K562 (cell line): ENCODE results near the gene P2RY6. TPM values are rescaled to one million over a fixed set of nuclear protein-coding genes. Genes with fewer than 3 reads are reported as not detected.

ENCODE experiments used
- ATAC-seq: fragments of 200-7000 bp; cut with Tn5 transposase; 3 replicates; pipeline ENCODE4 v1.9.1; 2020; ENCODE audit warnings: moderate library complexity
- BruUV-seq: library from RNA; stranded (reverse); fragments of 400-500 nt; replicated peaks from 2 replicates; lab custom pipeline; 2021; lab: Mats Ljungman, UMichigan
- CTCF ChIA-PET: fragments of 300-600 bp; formaldehyde crosslinking; extraction: SDS; loops from one replicate; lab custom pipeline; 2021; ENCODE audit warnings: low intra/inter-chr PET ratio; lab: Yijun Ruan, JAX
- POLR2A ChIA-PET: fragments of 300-600, 350-650 bp; sonication (Branson Sonifier 250); formaldehyde crosslinking; extraction: SDS; loops from one replicate; lab custom pipeline; 2021; ENCODE audit warnings: antibody characterized with exemption, inconsistent platforms; lab: Yijun Ruan, JAX
- DNase-seq, 4 experiments: peaks; one replicate each; pipeline versions ENCODE4 v3.0.0 to v3.0.0-alpha.2; 2011 to 2018; ENCODE audit warnings: low spot score in 3 of 4, mixed read lengths in 3 of 4; ENCODE audit errors: extremely low read depth in 1 of 4
- FAIRE-seq: peaks from 2 replicates; lab custom pipeline; 2011; peaks lifted over from hg19 to GRCh38; lab: Jason Lieb, UNC
- H2AFZ ChIP-seq: 2 replicates; pipeline ENCODE4 v1.6.0; 2011; ENCODE audit warnings: low read depth, low read length, control low read depth, inconsistent platforms
- H3K27ac ChIP-seq: fragments of 200-600 bp; 3 replicates; pipeline ENCODE4 v1.8.0; 2011; ENCODE audit warnings: low read depth, mild to moderate bottlenecking, control low read depth, inconsistent platforms, low read length, moderate library complexity, mixed read lengths; ENCODE audit errors: extremely low read depth
- H3K27me3 ChIP-seq, 2 experiments: fragments of 300-600 bp in 1 of 2; 2 replicates in 1 of 2; 3 replicates in 1 of 2; pipeline versions ENCODE4 v1.6.0 to v1.8.0; 2011; ENCODE audit warnings: inconsistent platforms in 2 of 2, low read length in 2 of 2, mild to moderate bottlenecking in 1 of 2, mixed read lengths in 1 of 2, moderate library complexity in 1 of 2; ENCODE audit not compliant: control insufficient read depth in 2 of 2, insufficient read depth in 2 of 2
- H3K36me3 ChIP-seq: fragments of 300-600 bp; 3 replicates; pipeline ENCODE4 v1.8.0; 2011; ENCODE audit warnings: mild to moderate bottlenecking, low read length, inconsistent platforms; ENCODE audit not compliant: control insufficient read depth, insufficient read depth
- H3K4me1 ChIP-seq, 2 experiments: fragments of 200-600 bp in 1 of 2; replicated peaks in 1 of 2; 2 replicates in 1 of 2; 3 replicates in 1 of 2; pipeline versions ENCODE4 v1.5.1 to v1.8.0; 2011; ENCODE audit warnings: inconsistent platforms in 2 of 2, low read length in 2 of 2, mild to moderate bottlenecking in 1 of 2, mixed read lengths in 1 of 2, moderate library complexity in 1 of 2; ENCODE audit not compliant: control insufficient read depth in 2 of 2, insufficient read depth in 2 of 2
- H3K4me2 ChIP-seq: 2 replicates; pipeline ENCODE4 v1.6.1; 2011; ENCODE audit warnings: low read length, control low read depth, inconsistent platforms, mixed read lengths; ENCODE audit not compliant: insufficient read depth
- H3K4me3 ChIP-seq: fragments of 200-600 bp; sonication (generic), shearing (Covaris generic); 2 replicates; pipeline ENCODE4 v1.5.1; 2016; ENCODE audit warnings: control low read depth, inconsistent platforms
- H3K79me2 ChIP-seq: fragments of 200-600 bp; 3 replicates; pipeline ENCODE4 v1.8.0; 2011; ENCODE audit warnings: low read length, inconsistent platforms; ENCODE audit not compliant: control insufficient read depth, insufficient read depth
- H3K9ac ChIP-seq, 2 experiments: 2 replicates each; pipeline versions ENCODE4 v1.6.0 to v1.6.1; 2011; ENCODE audit warnings: low read depth in 2 of 2, low read length in 2 of 2, control low read depth in 1 of 2, inconsistent platforms in 1 of 2, mild to moderate bottlenecking in 1 of 2, mixed read lengths in 1 of 2; ENCODE audit not compliant: insufficient read depth in 1 of 2
- H3K9me1 ChIP-seq: one replicate; pipeline ENCODE4 v1.6.0; 2011; ENCODE audit warnings: inconsistent platforms, mild to moderate bottlenecking, low read length, moderate library complexity; ENCODE audit not compliant: control insufficient read depth, insufficient read depth
- H3K9me3 ChIP-seq: replicated peaks from 2 replicates; pipeline ENCODE4 v1.5.1; 2011; ENCODE audit warnings: low read depth, low read length, inconsistent platforms; ENCODE audit not compliant: control insufficient read depth, insufficient read depth
- H4K20me1 ChIP-seq: replicated peaks from 2 replicates; pipeline ENCODE4 v1.6.1; 2011; ENCODE audit warnings: low read length, inconsistent platforms, mixed read lengths; ENCODE audit not compliant: control insufficient read depth, insufficient read depth
- POLR2G ChIP-seq: fragments of 200-400 bp; formaldehyde crosslinking; IDR thresholded peaks from 2 replicates; pipeline ENCODE4 v1.6.1; 2017; ENCODE audit warnings: low read depth, mild to moderate bottlenecking, antibody characterized with exemption, low read length, moderate library complexity
- RBM25 ChIP-seq: fragments of 200-400 bp; formaldehyde crosslinking; IDR thresholded peaks from 2 replicates; pipeline ENCODE4 v1.6.1; 2018; ENCODE audit warnings: low read length, low read depth, moderate library complexity; ENCODE audit not compliant: severe bottlenecking
- TGIF2 ChIP-seq: sonication (generic); formaldehyde crosslinking; IDR thresholded peaks from 2 replicates; pipeline ENCODE4 v1.8.1; 2022; ENCODE audit warnings: mild to moderate bottlenecking, missing genetic modification reagents, moderate library complexity
- ZFP36 ChIP-seq: fragments of 150-350 bp; IDR thresholded peaks from 2 replicates; pipeline ENCODE4 v1.6.1; 2018; ENCODE audit warnings: low read length, low read depth; ENCODE audit not compliant: partially characterized antibody
- WGBS: fragments of 100-300 bp; shearing (Covaris generic); methylation state at CpG from one replicate; pipeline ENCODE4 v1.1.6; 2016; ENCODE audit warnings: low coverage, mixed read lengths; ENCODE audit not compliant: insufficient coverage; ENCODE audit errors: missing lambda C conversion rate; 5-methylcytosine and 5-hydroxymethylcytosine counted together
- in situ Hi-C: fragments of 300-500 bp; cut with MboI; formaldehyde crosslinking; loops from 4 replicates; pipeline ENCODE4 v1.15.0; 2018; ENCODE audit warnings: inconsistent platforms, mixed read lengths
- intact Hi-C: fragments of 100-400 bp; cut with micrococcal nuclease; formaldehyde crosslinking; loops from 2 replicates; pipeline ENCODE4 v1.14.2; 2022
- polyA plus RNA-seq, 8 experiments: library from polyadenylated mRNA; depleted of rRNA in 4 of 8; stranded (reverse) in 5 of 8; unstranded in 3 of 8; fragments of >200 nt; fragmentation: Nextera tagmentation in 2 of 8; fragmentation: Illumina TruSeq in 1 of 8; extraction: Ambion mirVana in 2 of 8; extraction: Trizol in 1 of 8; gene quantifications; 2 replicates each; pipeline versions ENCODE4 v1.2.1 to v1.2.3, GENCODE V29; 2011 to 2014; ENCODE audit warnings: inconsistent platforms in 1 of 8, missing spikeins in 1 of 8
- total RNA-seq, 7 experiments: library from RNA; depleted of rRNA in 6 of 7; stranded (reverse); fragments of >200 nt in 6 of 7; fragmentation: Illumina TruSeq in 2 of 7; extraction: Trizol in 2 of 7; gene quantifications; 2 replicates each; pipeline versions ENCODE4 v1.2.1 to v1.2.3, GENCODE V29; 2011 to 2021; ENCODE audit warnings: low replicate concordance in 1 of 7

P2RY6 gene
- total and polyA plus RNA-seq, 9 of the 15 experiments (the other 6 are each of a cell fraction or from before 2014, with no cell fraction given): not detected

DNA sequence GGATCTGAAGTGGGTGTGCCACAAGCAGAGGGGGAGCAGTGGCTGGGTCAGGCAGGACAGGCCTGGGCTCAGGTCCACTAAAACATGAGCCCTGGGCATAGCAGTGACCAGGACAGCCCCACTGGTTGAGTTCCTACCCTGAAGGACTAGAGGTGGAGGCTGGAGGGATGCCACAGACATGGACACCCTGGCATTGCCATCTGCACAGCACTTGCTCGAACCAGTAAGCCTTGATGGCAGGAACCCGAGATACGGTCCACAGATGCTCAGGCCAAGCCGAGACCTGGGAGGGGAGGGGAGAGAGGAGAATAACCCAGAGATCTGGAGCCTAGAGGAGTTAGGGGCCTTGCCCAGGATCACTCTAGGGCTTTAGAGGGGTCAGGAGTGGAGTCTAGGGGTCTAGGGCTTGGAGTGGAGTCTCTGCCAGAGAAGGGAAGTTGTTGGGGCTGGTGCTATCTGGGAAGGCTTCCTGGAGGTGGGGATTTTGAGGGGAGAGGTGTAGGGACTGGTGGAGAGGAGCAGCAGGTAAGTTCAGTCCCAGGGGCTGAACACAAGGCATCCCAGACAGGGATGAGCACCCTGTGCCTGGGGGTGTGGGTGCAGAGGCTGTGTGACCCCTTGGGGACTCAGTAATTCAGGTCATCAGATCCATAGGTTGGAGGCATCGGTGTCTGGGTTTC is 73.5 kb downstream of the P2RY6 start:
- H3K27ac ChIP-seq: no peak overlapping the region
- H3K4me3 ChIP-seq: no peak overlapping the region
- no peak overlapping the region for H2AFZ ChIP-seq
- H3K9ac ChIP-seq: no peak overlapping the region
- in situ Hi-C loops (no loop called here), intact Hi-C loops (no loop called here)
- DNase-seq: no peak
- CTCF ChIA-PET: no interaction called here
- TF ChIP-seq ZFP36: peak; percentile 84
- no peak for TF ChIP-seq POLR2G
- no peaks in the 10 kb centered on the region for H4K20me1 ChIP-seq
- WGBS: 6% methylated on average over 4 of the region's 5 CpGs
- no peak for ATAC-seq
- H3K9me3 ChIP-seq: no peaks in the 10 kb centered on the region
- no peak for FAIRE-seq
- H3K79me2 ChIP-seq: no peaks in the 10 kb centered on the region
- H3K9me1 ChIP-seq: no peaks in the 10 kb centered on the region
- POLR2A ChIA-PET: no interaction called here
- H3K4me2 ChIP-seq: no peak overlapping the region
- BruUV-seq: no TSS peak
- peaks cover 0 to 30% of the 10 kb centered on the region in 2 experiments; a peak in 3 of 5 replicates for H3K27me3 ChIP-seq
- H3K36me3 ChIP-seq: no peaks in the 10 kb centered on the region
- peaks cover 3 to 23% of the 10 kb centered on the region in 2 experiments; a peak in 3 of 5 replicates for H3K4me1 ChIP-seq

GRCh38 chr11:73346186-73346935 is 74.2 kb downstream of the P2RY6 start:
- no peak for TF ChIP-seq TGIF2 (CRISPR knock-in tag)
- peak; percentile 7 for TF ChIP-seq RBM25

More at GRCh38 chr11:73346186-73346935, 74.2 kb downstream of the P2RY6 start:
- H3K9me1 ChIP-seq: no peaks in the 10 kb centered on the region
- no peak overlapping the region for H2AFZ ChIP-seq
- in situ Hi-C loops: no loop called here
- H4K20me1 ChIP-seq: no peaks in the 10 kb centered on the region
- H3K4me2 ChIP-seq: no peak overlapping the region
- no peaks in the 10 kb centered on the region for H3K36me3 ChIP-seq
- ChIA-PET POLR2A (no interaction called here), CTCF (no interaction called here)
- H3K4me1 ChIP-seq: peaks cover 3 to 23% of the 10 kb centered on the region in 2 experiments; a peak in 3 of 5 replicates
- H3K9me3 ChIP-seq: no peaks in the 10 kb centered on the region
- H3K9ac ChIP-seq: 0 out of 4 replicates have a peak overlapping the region, but pooled peaks of 1 of the 2 experiments have one; percentile 37
- 15% methylated on average over 9 of the region's 10 CpGs for WGBS
- H3K27ac ChIP-seq: no peak overlapping the region
- BruUV-seq: no TSS peak
- FAIRE-seq (no peak), DNase-seq (no peak), ATAC-seq (no peak)
- peaks cover 0 to 30% of the 10 kb centered on the region in 2 experiments; a peak in 3 of 5 replicates for H3K27me3 ChIP-seq
- no peak overlapping the region for H3K4me3 ChIP-seq
- intact Hi-C loops: no loop called here
- H3K79me2 ChIP-seq: no peaks in the 10 kb centered on the region
